ENCODE results near the gene CEMP1.

GRCh38 chr16:2487517-2487842, 43.7 kb downstream of the CEMP1 start:
- TF ChIP-seq, protein P1, sequence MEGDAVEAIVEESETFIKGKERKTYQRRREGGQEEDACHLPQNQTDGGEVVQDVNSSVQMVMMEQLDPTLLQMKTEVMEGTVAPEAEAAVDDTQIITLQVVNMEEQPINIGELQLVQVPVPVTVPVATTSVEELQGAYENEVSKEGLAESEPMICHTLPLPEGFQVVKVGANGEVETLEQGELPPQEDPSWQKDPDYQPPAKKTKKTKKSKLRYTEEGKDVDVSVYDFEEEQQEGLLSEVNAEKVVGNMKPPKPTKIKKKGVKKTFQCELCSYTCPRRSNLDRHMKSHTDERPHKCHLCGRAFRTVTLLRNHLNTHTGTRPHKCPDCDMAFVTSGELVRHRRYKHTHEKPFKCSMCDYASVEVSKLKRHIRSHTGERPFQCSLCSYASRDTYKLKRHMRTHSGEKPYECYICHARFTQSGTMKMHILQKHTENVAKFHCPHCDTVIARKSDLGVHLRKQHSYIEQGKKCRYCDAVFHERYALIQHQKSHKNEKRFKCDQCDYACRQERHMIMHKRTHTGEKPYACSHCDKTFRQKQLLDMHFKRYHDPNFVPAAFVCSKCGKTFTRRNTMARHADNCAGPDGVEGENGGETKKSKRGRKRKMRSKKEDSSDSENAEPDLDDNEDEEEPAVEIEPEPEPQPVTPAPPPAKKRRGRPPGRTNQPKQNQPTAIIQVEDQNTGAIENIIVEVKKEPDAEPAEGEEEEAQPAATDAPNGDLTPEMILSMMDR (IDR thresholded peaks at IDR 0.05), result no peak
- no peak for TF ChIP-seq POLR2A (IDR thresholded peaks at IDR 0.05)

All from body of pancreas (tissue), 4 donors.